ENCODE data around the gene ERC1.

DNA sequence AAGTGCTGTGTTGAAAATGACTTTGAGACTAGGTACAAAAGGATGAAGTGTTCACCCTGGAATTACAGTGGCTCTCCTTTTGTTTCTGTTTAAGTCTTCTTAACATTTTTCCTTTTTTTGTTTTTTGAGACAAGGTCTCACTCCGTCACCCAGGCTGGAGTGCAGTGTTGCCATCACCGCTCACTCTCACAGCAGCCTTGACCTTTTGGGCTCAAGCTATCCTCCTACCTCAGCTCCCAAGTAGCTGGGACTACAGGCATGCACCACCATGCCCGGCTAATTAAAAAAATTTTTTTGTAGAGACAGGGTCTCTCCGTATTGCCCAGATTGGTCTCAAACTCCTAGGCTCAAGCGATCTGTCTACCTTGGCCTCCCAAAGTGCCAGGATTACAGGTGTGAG is 20.1 kb downstream of the ERC1 start:
- TF ChIP-seq CTCF (IDR thresholded peaks at IDR 0.05) (no peak), REST (IDR thresholded peaks at IDR 0.05; ENCODE audit: insufficient read depth in 1 of 2, low read depth in 2 of 2, low read length in 1 of 2) (no peak), SIN3A (IDR thresholded peaks at IDR 0.05; ENCODE audit: borderline replicate concordance, insufficient read depth, low read depth, low read length) (no peak)
